ENCODE results near the gene BLOC1S1. TPM values are rescaled to one million over a fixed set of nuclear protein-coding genes. Genes with fewer than 3 reads are reported as not detected.

The BLOC1S1 gene
- total and polyA plus RNA-seq, 3 donors from 2014 or later, result 108 to 145 (median 110) TPM

DNA sequence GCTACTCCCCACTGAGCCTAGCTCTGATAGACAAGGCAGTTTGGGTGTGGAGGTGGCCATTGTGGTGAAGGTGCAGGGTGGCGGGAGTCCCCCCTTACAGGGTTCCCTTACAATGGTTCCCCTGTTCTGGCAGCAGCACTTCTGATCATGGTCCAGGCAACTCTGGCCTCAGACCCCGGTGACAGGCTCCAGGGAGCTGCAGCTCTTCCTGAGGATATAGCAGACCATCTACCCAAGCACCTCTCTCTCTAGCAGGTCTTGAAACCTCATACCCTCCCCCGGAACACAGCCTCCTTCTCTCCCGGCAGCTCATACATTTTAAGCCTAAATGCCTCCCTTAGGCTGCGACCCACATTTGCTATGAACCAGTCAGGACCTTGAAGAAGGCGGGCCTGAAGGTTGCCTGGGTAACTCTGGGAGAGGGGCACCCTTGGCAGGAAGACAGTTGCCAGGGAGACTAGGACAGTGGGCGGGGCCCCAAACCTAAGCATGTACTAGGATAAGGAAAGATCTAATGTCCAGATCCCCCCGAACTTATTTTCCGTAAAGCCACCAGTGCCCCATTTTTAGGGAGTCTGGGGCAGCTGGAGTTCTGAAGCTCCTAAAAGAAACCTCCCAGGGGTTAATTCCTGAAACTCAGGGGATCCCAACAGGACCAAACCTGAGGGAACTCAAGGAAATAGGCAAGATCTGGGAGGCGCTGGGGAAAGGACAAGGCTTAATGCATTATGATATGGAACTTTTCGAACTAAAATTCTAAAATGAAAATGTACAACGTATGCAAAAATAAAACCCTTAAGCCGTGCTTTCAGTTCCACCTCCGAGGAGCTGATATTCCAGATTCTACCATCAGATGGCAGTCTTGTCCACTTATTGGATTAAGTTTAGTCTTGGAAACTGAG lies 22.5 kb downstream of the BLOC1S1 start:
- intact Hi-C loops (cut with DNase I; ENCODE audit: low total_unique reads), result loop anchor here (10.0 kb wide), 1 partner anchor 66 kb away; no protein-coding TSS in a partner anchor
- TF ChIP-seq POLR2A (IDR thresholded peaks at IDR 0.05), result no peak
- TF ChIP-seq, protein P1, sequence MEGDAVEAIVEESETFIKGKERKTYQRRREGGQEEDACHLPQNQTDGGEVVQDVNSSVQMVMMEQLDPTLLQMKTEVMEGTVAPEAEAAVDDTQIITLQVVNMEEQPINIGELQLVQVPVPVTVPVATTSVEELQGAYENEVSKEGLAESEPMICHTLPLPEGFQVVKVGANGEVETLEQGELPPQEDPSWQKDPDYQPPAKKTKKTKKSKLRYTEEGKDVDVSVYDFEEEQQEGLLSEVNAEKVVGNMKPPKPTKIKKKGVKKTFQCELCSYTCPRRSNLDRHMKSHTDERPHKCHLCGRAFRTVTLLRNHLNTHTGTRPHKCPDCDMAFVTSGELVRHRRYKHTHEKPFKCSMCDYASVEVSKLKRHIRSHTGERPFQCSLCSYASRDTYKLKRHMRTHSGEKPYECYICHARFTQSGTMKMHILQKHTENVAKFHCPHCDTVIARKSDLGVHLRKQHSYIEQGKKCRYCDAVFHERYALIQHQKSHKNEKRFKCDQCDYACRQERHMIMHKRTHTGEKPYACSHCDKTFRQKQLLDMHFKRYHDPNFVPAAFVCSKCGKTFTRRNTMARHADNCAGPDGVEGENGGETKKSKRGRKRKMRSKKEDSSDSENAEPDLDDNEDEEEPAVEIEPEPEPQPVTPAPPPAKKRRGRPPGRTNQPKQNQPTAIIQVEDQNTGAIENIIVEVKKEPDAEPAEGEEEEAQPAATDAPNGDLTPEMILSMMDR (IDR thresholded peaks at IDR 0.05), result peak; percentile 81 to 97 (median 96)

DNA sequence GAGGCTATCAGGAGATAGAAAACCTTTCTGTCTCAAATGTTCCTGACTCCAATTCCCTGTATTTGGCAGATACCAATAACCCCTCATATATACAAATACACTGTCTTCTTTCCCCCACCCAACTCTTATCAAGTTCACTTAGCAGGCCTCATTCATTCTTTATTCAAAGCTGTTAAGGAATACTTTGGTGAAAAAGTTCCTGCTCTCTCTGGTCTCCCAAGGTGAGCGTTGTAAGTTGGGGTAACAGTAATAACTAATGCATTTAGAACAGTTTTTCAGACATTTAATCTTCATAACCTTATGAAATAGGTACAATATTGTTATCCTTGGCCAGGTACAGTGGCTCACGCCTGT lies 23.2 kb downstream of the BLOC1S1 start:
- Histone ChIP-seq H3K9me3 (no peaks in the 10 kb centered on the region), H3K4me3 (peak overlapping the region; percentile 46 to 69), H3K27ac (peak overlapping the region in 1 of 2 donors; percentile 85), H3K36me3 (ENCODE audit: low read depth, missing control alignments) (no peaks in the 10 kb centered on the region), H3K4me1 (peaks cover 21% of the 10 kb centered on the region), H3K27me3 (no peaks in the 10 kb centered on the region)
- no peak for TF ChIP-seq POLR2A (IDR thresholded peaks at IDR 0.05)
- TF ChIP-seq, protein P1 (IDR thresholded peaks at IDR 0.05), result no peak
- 63 to 82% methylated on average over 2 of the region's 2 CpGs for WGBS, 2 donors
- intact Hi-C loops (cut with DNase I; ENCODE audit: low total_unique reads), result loop anchor here (10.0 kb wide), 1 partner anchor 66 kb away; no protein-coding TSS in a partner anchor
- DNase-seq, result no peak

More for the DNA sequence above, 22.5 kb downstream of the BLOC1S1 start:
- peak; percentile 93 for DNase-seq
- H3K9me3 ChIP-seq, result no peaks in the 10 kb centered on the region
- H3K27ac ChIP-seq, result peak overlapping the region; percentile 69 to 85
- 0 to 1% methylated on average over 13 to 14 of the region's 14 CpGs for WGBS, 2 donors
- no peaks in the 10 kb centered on the region for H3K27me3 ChIP-seq
- H3K4me3 ChIP-seq, result peak overlapping the region; percentile 46 to 69
- H3K4me1 ChIP-seq, result peaks cover 15% of the 10 kb centered on the region
- no peaks in the 10 kb centered on the region for H3K36me3 ChIP-seq (ENCODE audit: low read depth, missing control alignments)

DNA sequence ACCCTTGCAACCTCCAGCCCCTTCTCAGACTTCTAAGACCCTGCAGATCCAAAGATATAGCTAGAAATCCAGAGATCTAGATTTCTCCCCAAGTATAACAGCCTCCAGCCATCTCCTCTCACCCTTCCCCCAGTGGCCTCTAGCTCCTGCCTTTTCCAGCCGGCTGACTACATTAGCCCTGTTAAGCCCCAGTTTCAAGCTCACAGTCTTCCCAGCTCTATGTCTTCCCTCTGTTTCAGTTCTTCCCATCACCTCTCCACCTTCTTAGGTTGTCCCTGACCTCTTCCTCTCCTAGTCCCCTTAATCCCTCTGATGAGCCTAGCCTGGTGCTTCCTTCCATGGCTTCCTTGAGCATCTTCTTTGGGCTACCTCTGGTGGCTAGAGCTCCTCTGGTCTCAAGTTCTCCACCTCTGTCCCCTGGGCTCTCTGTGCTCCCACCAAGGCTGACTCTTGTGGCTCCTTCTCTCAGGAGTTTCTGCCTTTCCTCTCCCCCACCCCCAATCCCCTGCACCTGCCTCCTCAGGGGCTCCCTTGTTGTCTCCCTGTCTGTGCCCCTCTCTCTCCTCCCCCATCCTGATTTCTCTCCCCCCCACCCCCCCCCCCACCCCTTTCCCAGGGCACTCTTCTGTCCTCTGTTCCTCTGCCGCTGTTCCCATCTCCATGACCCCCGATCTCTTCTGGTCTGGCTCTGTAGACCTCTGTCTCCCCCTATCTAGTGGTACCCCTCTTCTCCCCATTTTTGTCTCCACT lies 26.3 kb downstream of the BLOC1S1 start:
- no peaks in the 10 kb centered on the region for H3K9me3 ChIP-seq
- H3K27ac ChIP-seq, result peak overlapping the region in 1 of 2 donors; percentile 44
- no peak for DNase-seq
- no peak overlapping the region for H3K4me3 ChIP-seq
- intact Hi-C loops (cut with DNase I; ENCODE audit: low total_unique reads), result loop anchor here (10.0 kb wide), 1 partner anchor 193 kb away; the partner anchor contains the start of gene DGKA
- no peak for TF ChIP-seq POLR2A (IDR thresholded peaks at IDR 0.05)
- TF ChIP-seq, protein P1 (IDR thresholded peaks at IDR 0.05), result no peak
- H3K27me3 ChIP-seq, result no peaks in the 10 kb centered on the region
- H3K36me3 ChIP-seq (ENCODE audit: low read depth, missing control alignments), result no peaks in the 10 kb centered on the region
- 11 to 32% methylated on average over 3 of the region's 3 CpGs for WGBS, 2 donors
- H3K4me1 ChIP-seq, result peaks cover 36% of the 10 kb centered on the region

DNA sequence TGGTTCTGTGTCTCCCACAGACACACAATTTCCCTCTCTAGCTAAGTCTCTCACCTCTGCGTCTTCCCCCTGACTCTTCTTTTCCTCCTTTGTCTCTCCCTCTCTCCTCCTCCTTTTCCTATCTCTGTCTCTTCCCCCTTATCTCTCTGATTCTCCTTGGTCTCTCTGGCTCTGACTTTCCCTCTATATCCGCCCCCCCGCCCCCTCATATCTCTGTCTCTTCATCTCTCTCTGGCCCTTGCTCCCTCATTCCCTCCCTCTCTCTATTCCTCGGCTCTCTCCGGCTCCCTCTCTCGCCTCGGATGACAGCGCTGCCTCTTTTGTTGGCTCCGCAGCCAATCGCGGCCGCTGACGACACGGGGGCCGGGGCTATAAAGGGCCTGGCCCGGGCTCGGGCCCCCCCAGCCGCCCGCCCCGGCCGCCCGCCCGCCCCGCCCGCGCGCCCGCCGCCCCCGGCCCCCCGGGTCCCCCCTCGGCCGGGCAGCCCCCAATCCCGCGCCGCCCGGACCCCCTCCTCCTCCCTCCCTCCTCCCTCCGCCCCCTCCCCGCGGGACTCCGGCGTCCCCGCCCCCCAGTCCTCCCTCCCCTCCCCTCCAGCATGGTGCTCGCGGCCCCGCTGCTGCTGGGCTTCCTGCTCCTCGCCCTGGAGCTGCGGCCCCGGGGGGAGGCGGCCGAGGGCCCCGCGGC lies 27.0 kb downstream of the BLOC1S1 start, which contains the start of gene GDF11:
Gene GDF11, plus strand, starts transcription at position 404 of the 687 bp plus-strand sequence. Its CDS starts 195 bp downstream, at position 599.
- Histone ChIP-seq H3K36me3 (ENCODE audit: low read depth, missing control alignments) (no peaks in the 10 kb centered on the region), H3K27me3 (no peaks in the 10 kb centered on the region), H3K4me1 (peaks cover 28% of the 10 kb centered on the region), H3K9me3 (no peaks in the 10 kb centered on the region), H3K27ac (peak within 1 kb of the TSS; percentile 44 to 53), H3K4me3 (peak within 1 kb of the TSS; percentile 53 to 68)
- DNase-seq, result peak; percentile 87
- TF ChIP-seq, protein P1 (IDR thresholded peaks at IDR 0.05), result no peak
- no peak for TF ChIP-seq POLR2A (IDR thresholded peaks at IDR 0.05)
- intact Hi-C loops (cut with DNase I; ENCODE audit: low total_unique reads), result loop anchor here (10.0 kb wide), 1 partner anchor 192 kb away; the partner anchor contains the start of gene DGKA
- 0 to 1% methylated on average over 16 to 25 of the region's 53 CpGs for WGBS, 2 donors
